Suprapubic skin (tissue), 4 donors: Measurements from ENCODE around the gene GALNT13.

Experiments
- CTCF ChIP-seq, 2 donors: fragments of 200-600 bp in 1 of 2; fragments of 450-650 bp in 1 of 2; sonication (generic) in 1 of 2; IDR thresholded peaks; one replicate each; pipeline ENCODE4 v1.5.1; 2016 to 2019; ENCODE audit warnings: antibody characterized with exemption in 2 of 2, mild to moderate bottlenecking in 1 of 2, moderate library complexity in 1 of 2
- POLR2A ChIP-seq, 2 donors: fragments of 450-650 bp; IDR thresholded peaks; one replicate each; pipeline ENCODE4 v1.6.1; 2017; ENCODE audit warnings: antibody characterized with exemption in 2 of 2, mild to moderate bottlenecking in 2 of 2, moderate library complexity in 2 of 2
- POLR2AphosphoS5 ChIP-seq, 3 donors: sonication (generic); formaldehyde crosslinking; IDR thresholded peaks; one replicate each; pipeline ENCODE4 v1.6.1; 2017; ENCODE audit warnings: antibody characterized with exemption in 3 of 3

GRCh38 chr2:154306266-154306970 lies 434.7 kb downstream of the GALNT13 start:
- TF ChIP-seq POLR2A (IDR thresholded peaks at IDR 0.05) (no peak), CTCF (IDR thresholded peaks at IDR 0.05) (no peak), POLR2AphosphoS5 (IDR thresholded peaks at IDR 0.05) (no peak)
